Measurements from ENCODE around the gene ARFGAP3. TPM values are rescaled to one million over a fixed set of nuclear protein-coding genes. Genes with fewer than 3 reads are reported as not detected.

The ARFGAP3 gene
- total RNA-seq, 2 experiments from 2014 or later: 19.5 to 21.4 TPM

DNA sequence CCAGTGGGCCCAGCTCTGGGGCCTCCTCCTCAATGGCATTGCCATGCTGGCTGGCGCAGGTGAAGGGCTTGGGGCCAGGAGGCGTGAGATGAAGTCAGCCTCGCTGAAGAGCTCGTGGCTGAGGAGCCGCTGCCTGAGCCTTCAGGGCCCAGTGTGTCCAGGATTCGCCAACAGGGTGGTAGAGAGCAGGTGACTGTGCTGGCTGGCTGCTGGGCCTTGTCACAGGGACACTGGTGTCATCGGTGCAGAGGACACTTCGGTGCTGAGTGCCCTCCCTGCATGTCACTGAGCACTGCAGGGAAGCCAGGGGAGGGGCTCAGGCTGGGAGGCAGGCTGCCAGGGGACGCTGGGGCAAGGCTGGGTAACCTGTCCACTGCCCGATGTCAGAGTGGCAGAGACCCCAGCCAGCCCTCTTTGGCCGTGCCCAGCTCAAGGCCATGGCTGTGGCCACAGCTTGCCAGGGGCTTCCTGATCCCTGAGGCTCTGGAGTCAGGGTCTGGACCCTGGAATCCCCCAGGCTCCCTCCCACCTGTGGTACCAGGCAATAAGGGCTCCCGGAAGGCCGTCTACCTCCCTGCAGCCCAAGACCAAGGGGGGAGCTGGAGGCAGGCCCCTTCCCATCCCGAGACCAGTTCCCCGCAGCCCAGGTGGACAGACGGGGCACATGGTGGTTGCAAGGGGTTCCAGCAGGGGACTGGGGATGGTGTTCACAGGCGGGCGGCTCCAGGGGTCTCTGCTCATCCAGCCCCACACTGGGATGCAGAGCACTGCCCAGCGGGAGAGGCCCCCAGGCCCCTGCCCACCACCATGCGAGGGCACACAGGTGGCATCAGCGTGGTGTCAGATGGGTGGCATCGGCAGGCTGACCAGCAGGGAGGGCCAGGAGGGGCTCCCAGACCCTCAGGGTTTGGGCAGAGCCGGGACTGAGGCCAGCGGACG lies 63.9 kb downstream of the ARFGAP3 start:
- ATAC-seq (ENCODE audit: poor library complexity): no peak

DNA sequence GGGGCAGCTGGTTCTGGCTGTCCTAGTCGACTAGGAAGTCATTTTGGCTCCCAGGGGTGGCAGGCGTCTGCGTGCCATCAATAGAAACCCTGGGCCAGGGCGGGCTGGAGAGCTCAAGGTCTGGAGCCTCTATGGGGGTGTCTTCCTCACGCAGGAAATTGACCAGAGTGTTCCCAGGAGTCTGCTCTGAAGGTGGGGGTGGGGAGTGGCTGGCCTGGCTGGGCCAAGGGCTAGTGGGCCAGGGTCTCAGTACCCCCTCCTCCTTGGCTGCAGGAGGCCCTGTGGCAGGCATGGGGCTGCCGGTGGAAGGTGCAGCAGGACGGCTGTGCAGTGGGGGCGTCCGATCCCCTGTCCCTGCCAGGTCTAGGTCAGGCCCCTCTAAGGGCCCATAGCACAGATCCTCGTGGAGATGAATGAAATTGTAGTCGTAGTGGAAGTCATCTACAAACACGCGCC lies 64.6 kb downstream of the ARFGAP3 start:
- no peaks in the 10 kb centered on the region for H3K27me3 Mint-ChIP-seq
- POLR2A ChIA-PET: no interaction called here
- Histone ChIP-seq H3K4me3 (ENCODE audit: low read length) (no peak overlapping the region), H3K4me1 (ENCODE audit: insufficient read depth, low read length) (no peaks in the 10 kb centered on the region), H3K9me3 (ENCODE audit: control insufficient read depth in 1 of 2, insufficient read depth in 1 of 2, low read length in 2 of 2) (no peaks in the 10 kb centered on the region), H3K27me3 (ENCODE audit: control insufficient read depth in 1 of 2, insufficient read depth in 2 of 2, low read length in 2 of 2) (no peaks in the 10 kb centered on the region), H3K27ac (ENCODE audit: low read depth in 1 of 2, low read length in 2 of 2) (no peak overlapping the region), H3K36me3 (ENCODE audit: insufficient read depth, low read length) (peaks cover 9% of the 10 kb centered on the region)
- no peaks in the 10 kb centered on the region for H3K9me3 Mint-ChIP-seq
- H3K4me1 Mint-ChIP-seq (ENCODE audit: low read depth): no peaks in the 10 kb centered on the region
- no peak overlapping the region for H3K27ac Mint-ChIP-seq
- no peak for DNase-seq
- TF ChIP-seq CTCF (IDR thresholded peaks at IDR 0.05): no peak
- no peak overlapping the region for H3K4me3 Mint-ChIP-seq
- intact Hi-C loops (cut with DNase I, micrococcal nuclease): no loop called here
- H3K36me3 Mint-ChIP-seq (ENCODE audit: low read depth): peaks cover 23% of the 10 kb centered on the region
- ATAC-seq (ENCODE audit: poor library complexity): no peak
- CTCF ChIA-PET: interaction anchor here (0.6 kb wide), 1 partner anchor 74 kb away, joined by 3 read pairs; no protein-coding TSS in a partner anchor

More for the DNA sequence above, 63.9 kb downstream of the ARFGAP3 start:
- intact Hi-C loops (cut with DNase I, micrococcal nuclease): no loop called here
- ChIA-PET CTCF (no interaction called here), POLR2A (no interaction called here)
- Mint-ChIP-seq H3K4me1 (ENCODE audit: low read depth) (no peaks in the 10 kb centered on the region), H3K27me3 (no peaks in the 10 kb centered on the region), H3K4me3 (no peak overlapping the region), H3K27ac (no peak overlapping the region), H3K9me3 (no peaks in the 10 kb centered on the region), H3K36me3 (ENCODE audit: low read depth) (peaks cover 30% of the 10 kb centered on the region)
- Histone ChIP-seq H3K4me1 (ENCODE audit: insufficient read depth, low read length) (no peaks in the 10 kb centered on the region), H3K27me3 (ENCODE audit: control insufficient read depth in 1 of 2, insufficient read depth in 2 of 2, low read length in 2 of 2) (no peaks in the 10 kb centered on the region), H3K4me3 (ENCODE audit: low read length) (no peak overlapping the region), H3K27ac (ENCODE audit: low read depth in 1 of 2, low read length in 2 of 2) (no peak overlapping the region), H3K9me3 (ENCODE audit: control insufficient read depth in 1 of 2, insufficient read depth in 1 of 2, low read length in 2 of 2) (no peaks in the 10 kb centered on the region), H3K36me3 (ENCODE audit: insufficient read depth, low read length) (peaks cover 16% of the 10 kb centered on the region)
- no peak for TF ChIP-seq CTCF (IDR thresholded peaks at IDR 0.05)
- DNase-seq: no peak

DNA sequence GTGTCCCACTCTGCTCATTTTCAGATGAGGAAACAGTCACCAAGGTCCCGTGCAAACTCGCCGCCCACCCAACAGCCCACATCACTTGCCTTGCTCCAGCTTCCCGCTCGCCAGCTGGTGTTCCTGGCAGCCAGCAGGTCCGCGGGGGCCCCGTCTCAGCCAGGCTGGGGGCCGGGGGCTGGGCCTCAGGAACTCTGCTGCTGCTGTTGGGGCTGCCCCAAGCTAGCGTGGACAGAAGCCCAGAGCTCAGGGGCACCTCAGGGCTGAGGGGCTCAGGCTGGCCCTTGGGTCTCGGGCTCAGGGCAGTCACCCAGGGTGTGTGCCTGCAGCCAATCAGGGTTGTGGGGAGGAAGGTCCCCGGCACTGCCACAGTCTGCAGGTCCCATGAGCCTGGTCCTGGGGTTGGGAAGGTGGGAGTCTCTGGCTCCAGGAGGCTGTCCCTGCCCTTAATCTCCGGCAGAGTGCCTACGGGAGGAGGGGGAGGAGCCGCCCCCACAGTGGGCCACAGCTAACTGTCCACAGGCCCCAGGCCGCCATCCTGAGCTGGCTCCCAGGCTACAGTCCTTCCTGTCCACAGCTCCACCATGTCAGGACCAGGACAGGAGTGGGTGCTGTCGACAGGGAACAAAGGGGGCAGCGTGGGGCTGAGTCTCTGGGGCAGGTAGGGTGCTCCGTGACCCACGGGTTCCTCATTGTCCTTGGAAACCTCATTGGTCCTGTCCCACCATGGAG lies 65.2 kb downstream of the ARFGAP3 start:
- ChIA-PET CTCF (interaction anchor here (0.6 kb wide), 1 partner anchor 74 kb away, joined by 3 read pairs; no protein-coding TSS in a partner anchor), POLR2A (no interaction called here)
- H3K9me3 Mint-ChIP-seq: no peaks in the 10 kb centered on the region
- TF ChIP-seq CTCF (IDR thresholded peaks at IDR 0.05): no peak
- H3K27me3 ChIP-seq (ENCODE audit: control insufficient read depth in 1 of 2, insufficient read depth in 2 of 2, low read length in 2 of 2): no peaks in the 10 kb centered on the region
- peaks cover 17% of the 10 kb centered on the region for H3K36me3 Mint-ChIP-seq (ENCODE audit: low read depth)
- no peak for ATAC-seq (ENCODE audit: poor library complexity)
- no peaks in the 10 kb centered on the region for H3K4me1 Mint-ChIP-seq (ENCODE audit: low read depth)
- H3K27me3 Mint-ChIP-seq: no peaks in the 10 kb centered on the region
- H3K27ac ChIP-seq (ENCODE audit: low read depth in 1 of 2, low read length in 2 of 2): no peak overlapping the region
- peaks cover 4% of the 10 kb centered on the region for H3K36me3 ChIP-seq (ENCODE audit: insufficient read depth, low read length)
- no peak overlapping the region for H3K4me3 Mint-ChIP-seq
- H3K4me3 ChIP-seq (ENCODE audit: low read length): no peak overlapping the region
- H3K4me1 ChIP-seq (ENCODE audit: insufficient read depth, low read length): no peaks in the 10 kb centered on the region
- no peak overlapping the region for H3K27ac Mint-ChIP-seq
- H3K9me3 ChIP-seq (ENCODE audit: control insufficient read depth in 1 of 2, insufficient read depth in 1 of 2, low read length in 2 of 2): no peaks in the 10 kb centered on the region
- no peak for DNase-seq
- intact Hi-C loops (cut with DNase I, micrococcal nuclease): no loop called here
